ENCODE data around the gene SCART1.
"Not testable (repeated sequence)": the region's sequence is repeated elsewhere in the genome, so short reads cannot be mapped to it uniquely, and the experiment has no call there.

The SCART1 gene

DNA sequence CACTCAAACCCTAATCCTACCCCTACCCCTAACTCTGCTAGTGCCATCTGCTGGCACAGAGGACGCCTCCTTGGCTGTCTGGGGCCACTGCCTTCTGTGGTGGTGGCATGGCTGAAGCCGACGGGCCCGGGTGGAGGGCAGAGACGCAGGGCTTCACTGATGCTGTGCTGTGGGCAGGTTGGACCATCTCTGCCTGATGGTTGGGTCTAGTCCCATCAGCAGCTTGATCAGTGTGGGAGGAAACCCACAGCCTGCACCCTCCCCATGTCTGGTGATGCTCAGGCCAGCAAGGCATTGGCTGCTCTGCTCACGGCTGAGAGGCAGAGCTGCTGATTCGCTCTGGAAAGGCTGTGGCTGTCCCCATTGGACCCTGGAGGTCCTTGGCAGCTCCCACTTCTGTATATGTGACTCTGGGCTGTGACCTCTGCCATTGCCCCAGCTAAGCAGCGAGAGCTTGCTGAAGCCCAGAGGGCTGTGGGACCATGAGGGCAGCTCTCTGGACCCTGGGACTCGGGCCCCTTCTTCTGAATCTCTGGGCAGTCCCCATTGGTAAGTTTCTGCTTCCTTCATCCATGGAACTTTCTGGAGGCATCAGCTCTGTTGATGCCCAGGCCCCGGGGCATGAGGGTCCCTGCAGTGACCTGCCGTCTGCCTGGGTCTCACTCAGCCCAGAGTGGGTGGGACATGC is at the start of gene SCART1:
Gene SCART1, plus strand, starts transcription at position 430 of the 688 bp plus-strand sequence. Its CDS starts 53 bp downstream, at position 483.
- no peak for DNase-seq (ENCODE audit: low read depth)
- H3K4me3 ChIP-seq (ENCODE audit: low read length), result no peak within 1 kb of the TSS
- no peak for TF ChIP-seq CTCF (conservative IDR thresholded peaks at IDR 0.05; ENCODE audit: low read length)

GRCh38 chr10:133405272-133405671 is 48.5 kb upstream of the SCART1 start:
- no peak overlapping the region for H3K4me3 ChIP-seq (ENCODE audit: low read length)
- DNase-seq (ENCODE audit: low read depth), result peak; percentile 36
- TF ChIP-seq CTCF (conservative IDR thresholded peaks at IDR 0.05; ENCODE audit: low read length), result no peak

- no peak for TF ChIP-seq CTCF (conservative IDR thresholded peaks at IDR 0.05; ENCODE audit: low read length)
- DNase-seq (ENCODE audit: low read depth), result peak; percentile 52
- no peak overlapping the region for H3K4me3 ChIP-seq (ENCODE audit: low read length)
Observed at GRCh38 chr10:133405844-133406527, 47.8 kb upstream of the SCART1 start.

GRCh38 chr10:133411523-133412380 is 42.0 kb upstream of the SCART1 start:
- no peak overlapping the region for H3K4me3 ChIP-seq (ENCODE audit: low read length)
- no peak for DNase-seq (ENCODE audit: low read depth)
- no peak for TF ChIP-seq CTCF (conservative IDR thresholded peaks at IDR 0.05; ENCODE audit: low read length)

DNA sequence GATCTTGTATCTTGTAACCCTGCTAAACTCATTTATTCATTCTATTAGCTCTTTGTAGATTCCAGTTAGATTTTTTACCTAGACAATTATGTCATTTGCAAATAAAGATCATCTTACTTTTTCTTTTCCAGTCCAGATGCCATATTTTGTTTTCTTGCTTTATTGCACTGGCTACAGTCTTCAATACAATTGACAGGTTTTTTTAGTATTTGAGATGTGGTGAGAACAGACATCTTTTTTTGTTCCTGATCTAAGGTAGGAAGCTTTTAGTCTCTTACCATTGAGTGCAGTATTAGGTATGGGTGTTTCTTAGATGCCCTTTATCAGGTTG is 41.4 kb upstream of the SCART1 start:
- no peak for TF ChIP-seq CTCF (conservative IDR thresholded peaks at IDR 0.05; ENCODE audit: low read length)
- H3K4me3 ChIP-seq (ENCODE audit: low read length), result no peak overlapping the region

DNA sequence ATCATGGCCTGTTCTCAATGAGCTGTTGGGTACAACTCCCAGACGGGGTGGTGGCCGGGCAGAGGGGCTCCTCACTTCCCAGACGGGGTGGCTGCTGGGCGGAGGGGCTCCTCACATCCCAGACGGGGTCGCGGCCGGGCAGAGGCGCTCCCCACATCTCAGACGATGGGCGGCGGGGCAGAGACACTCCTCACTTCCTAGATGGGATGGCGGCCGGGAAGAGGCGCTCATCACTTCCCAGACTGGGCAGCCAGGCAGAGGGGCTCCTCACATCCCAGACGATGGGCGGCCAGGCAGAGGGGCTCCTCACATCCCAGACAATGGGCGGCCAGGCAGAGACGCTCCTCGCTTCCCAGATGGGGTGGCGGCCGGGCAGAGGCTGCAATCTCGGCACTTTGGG is 39.3 kb upstream of the SCART1 start:
- DNase-seq (ENCODE audit: low read depth); H3K4me3 ChIP-seq (ENCODE audit: low read length): not testable (repeated sequence)

More for the DNA sequence above, 41.4 kb upstream of the SCART1 start:
- DNase-seq (ENCODE audit: low read depth), result no peak

DNA sequence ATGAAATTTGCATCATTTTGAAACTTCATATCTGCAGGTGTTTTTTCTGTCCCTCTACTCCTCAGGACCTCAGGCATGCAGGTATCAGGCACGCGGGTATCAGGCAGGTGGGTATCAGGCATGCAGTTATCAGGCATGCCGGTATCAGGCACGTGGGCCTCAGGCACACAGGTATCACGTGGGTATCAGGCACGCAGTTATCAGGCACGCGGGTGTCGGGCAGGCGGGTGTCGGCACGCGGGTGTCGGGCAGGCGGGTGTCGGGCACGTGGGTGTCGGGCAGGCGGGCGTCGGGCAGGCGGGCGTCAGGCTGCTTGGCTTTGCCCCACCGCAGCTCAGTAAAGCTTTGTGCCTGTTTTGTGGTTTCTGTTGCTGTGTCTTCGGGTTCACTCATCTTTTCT is 38.0 kb upstream of the SCART1 start:
- H3K4me3 ChIP-seq (ENCODE audit: low read length), result no peak overlapping the region
- TF ChIP-seq CTCF (conservative IDR thresholded peaks at IDR 0.05; ENCODE audit: low read length), result no peak
- no peak for DNase-seq (ENCODE audit: low read depth)

Data from AG10803 (cell line).